ENCODE data around the gene TGFBR1. TPM values are rescaled to one million over a fixed set of nuclear protein-coding genes. Genes with fewer than 3 reads are reported as not detected.
"Not testable (repeated sequence)": the region's sequence is repeated elsewhere in the genome, so short reads cannot be mapped to it uniquely, and the experiment has no call there.

TGFBR1 gene
- total RNA-seq, 2 experiments from 2014 or later = 25.4 to 26.3 TPM

DNA sequence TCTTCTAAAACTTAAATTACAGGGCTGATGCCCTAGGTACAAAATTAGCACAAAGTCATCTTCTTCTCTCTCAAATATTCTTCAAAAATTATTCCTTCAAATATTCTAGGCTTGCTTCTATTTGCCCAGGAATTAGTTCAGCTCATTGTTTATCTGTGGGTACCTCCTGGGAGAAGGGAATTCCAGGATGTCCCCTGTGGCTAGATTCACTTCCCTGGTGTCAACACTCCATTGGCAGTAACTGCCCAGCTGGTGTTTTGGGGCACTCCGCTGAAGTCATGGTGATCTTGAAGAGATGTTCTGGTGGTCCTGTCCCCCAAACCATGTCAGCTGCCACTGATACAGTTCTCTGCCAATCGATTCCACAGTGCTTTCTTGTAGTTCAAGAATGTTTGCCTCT lies 26.2 kb upstream of the TGFBR1 start:
- H3K4me1 Mint-ChIP-seq (ENCODE audit: low read depth) = peaks cover 21% of the 10 kb centered on the region
- H3K27me3 Mint-ChIP-seq = no peaks in the 10 kb centered on the region
- CTCF ChIA-PET = interaction anchor here (1.1 kb wide), 1 partner anchor 81 kb away, joined by 3 read pairs; no protein-coding TSS in a partner anchor
- no peaks in the 10 kb centered on the region for H3K9me3 Mint-ChIP-seq
- DNase-seq = no peak
- H3K27ac Mint-ChIP-seq = no peak overlapping the region
- H3K36me3 Mint-ChIP-seq = no peaks in the 10 kb centered on the region
- POLR2A ChIA-PET = no interaction called here
- intact Hi-C loops (cut with micrococcal nuclease) = no loop called here
- H3K4me3 Mint-ChIP-seq = no peak overlapping the region

DNA sequence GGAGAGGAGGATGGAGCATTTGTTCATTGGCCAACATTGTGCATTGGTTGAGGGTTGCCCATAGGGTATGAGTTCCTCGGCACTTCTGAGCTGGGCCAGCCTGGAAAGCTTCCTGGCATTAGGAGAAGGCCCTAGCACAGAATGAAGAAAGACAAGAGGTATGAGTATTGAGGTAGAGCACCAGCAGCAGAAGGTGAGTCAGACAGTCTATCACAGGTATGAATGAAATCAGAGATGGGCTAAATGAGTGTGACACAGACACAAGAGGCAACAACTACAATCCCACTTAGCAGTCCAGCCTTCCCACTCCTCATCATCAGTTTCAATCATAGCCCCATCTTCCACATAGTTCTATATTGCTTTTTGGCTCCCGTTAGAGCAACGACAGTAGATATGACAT lies 25.4 kb upstream of the TGFBR1 start:
- Mint-ChIP-seq H3K4me3 (no peak overlapping the region), H3K4me1 (ENCODE audit: low read depth) (peaks cover 21% of the 10 kb centered on the region), H3K27me3 (no peaks in the 10 kb centered on the region), H3K27ac (no peak overlapping the region), H3K9me3 (no peaks in the 10 kb centered on the region), H3K36me3 (no peaks in the 10 kb centered on the region)
- ChIA-PET POLR2A (no interaction called here), CTCF (interaction anchor here (1.1 kb wide), 1 partner anchor 82 kb away, joined by 3 read pairs; no protein-coding TSS in a partner anchor)
- intact Hi-C loops (cut with micrococcal nuclease) = no loop called here
- DNase-seq = no peak

DNA sequence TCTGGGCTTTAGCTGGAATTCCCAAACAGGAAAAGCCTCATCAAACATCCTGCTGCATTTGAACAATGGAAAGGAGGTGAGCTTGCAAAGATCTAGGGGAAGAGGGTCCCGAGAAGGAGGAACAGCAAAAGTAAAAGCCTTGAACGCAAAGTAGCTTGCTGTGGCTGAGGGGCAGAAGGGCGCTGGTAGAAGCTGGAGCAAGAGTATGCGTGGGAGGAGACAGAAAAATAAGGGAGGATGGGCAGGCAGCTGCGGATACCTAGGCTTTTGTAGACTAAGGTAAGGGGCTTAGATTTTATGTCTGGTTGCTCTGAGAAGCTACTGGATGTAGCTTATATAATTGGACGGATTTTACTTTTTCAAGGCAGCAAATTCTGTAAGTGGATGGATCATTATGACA lies 21.9 kb upstream of the TGFBR1 start:
- H3K4me1 Mint-ChIP-seq (ENCODE audit: low read depth) = peaks cover 2% of the 10 kb centered on the region
- CTCF ChIA-PET = no interaction called here
- POLR2A ChIA-PET = interaction anchor here (1.0 kb wide), 1 partner anchor 25 kb away, joined by 3 read pairs; no protein-coding TSS in a partner anchor
- no peaks in the 10 kb centered on the region for H3K27me3 Mint-ChIP-seq
- H3K27ac Mint-ChIP-seq = no peak overlapping the region
- H3K36me3 Mint-ChIP-seq = no peaks in the 10 kb centered on the region
- H3K4me3 Mint-ChIP-seq = no peak overlapping the region
- no peak for DNase-seq
- intact Hi-C loops (cut with micrococcal nuclease) = no loop called here
- H3K9me3 Mint-ChIP-seq = no peaks in the 10 kb centered on the region

DNA sequence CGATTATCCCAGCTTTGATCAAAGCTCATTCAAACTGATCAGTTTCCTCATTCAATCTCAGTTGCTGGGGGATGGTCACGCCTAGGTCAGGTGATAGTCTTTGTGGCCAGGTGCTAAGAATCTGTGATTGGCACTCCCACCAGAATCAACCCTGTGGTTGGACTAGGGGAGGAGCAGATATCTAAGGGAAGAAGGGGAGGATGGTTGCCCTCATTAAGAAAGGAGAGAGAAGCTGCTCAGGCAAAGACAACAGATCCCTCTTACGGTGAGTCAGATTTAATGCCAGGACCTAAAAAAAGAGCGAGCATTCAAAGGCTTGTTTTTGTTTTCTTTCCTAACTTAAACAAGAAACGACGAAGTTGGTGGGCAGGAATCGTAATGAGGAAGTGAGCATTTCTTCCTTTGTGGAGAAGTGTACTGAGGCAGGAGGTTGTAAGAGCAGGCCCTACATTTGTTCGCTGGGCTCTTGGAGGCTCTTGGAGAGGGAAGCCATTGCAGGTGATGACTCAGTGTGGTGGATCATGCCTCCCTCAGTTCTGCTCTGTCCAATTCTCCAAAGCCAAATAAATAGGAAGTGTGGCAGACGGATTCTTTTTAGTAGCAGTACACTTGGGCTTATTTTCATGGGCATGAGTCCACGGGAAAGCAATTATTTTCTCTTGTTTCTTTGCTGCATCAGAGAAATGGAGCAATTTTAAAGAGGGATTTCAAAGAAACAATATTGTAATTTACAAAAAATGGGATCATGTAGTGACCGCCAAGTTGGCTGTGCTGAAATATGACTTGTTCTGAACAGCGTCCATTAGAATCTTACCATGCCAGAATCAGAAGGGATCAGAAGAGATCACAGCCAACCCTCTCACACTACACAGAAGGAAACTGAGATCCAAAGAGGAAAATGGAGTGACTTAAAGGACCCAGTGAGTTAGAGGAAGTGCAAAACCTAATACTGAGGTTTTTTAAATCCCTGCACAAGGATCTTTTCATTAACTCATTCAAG lies 18.7 kb upstream of the TGFBR1 start:
- H3K9me3 Mint-ChIP-seq = no peaks in the 10 kb centered on the region
- H3K4me1 Mint-ChIP-seq (ENCODE audit: low read depth) = peaks cover 2% of the 10 kb centered on the region
- POLR2A ChIA-PET = no interaction called here
- no peak for DNase-seq
- no peak overlapping the region for H3K4me3 Mint-ChIP-seq
- CTCF ChIA-PET = interaction anchor here (1.3 kb wide), 1 partner anchor 89 kb away, joined by 4 read pairs; no protein-coding TSS in a partner anchor
- intact Hi-C loops (cut with micrococcal nuclease) = no loop called here
- no peaks in the 10 kb centered on the region for H3K27me3 Mint-ChIP-seq
- no peak overlapping the region for H3K27ac Mint-ChIP-seq
- H3K36me3 Mint-ChIP-seq = no peaks in the 10 kb centered on the region

DNA sequence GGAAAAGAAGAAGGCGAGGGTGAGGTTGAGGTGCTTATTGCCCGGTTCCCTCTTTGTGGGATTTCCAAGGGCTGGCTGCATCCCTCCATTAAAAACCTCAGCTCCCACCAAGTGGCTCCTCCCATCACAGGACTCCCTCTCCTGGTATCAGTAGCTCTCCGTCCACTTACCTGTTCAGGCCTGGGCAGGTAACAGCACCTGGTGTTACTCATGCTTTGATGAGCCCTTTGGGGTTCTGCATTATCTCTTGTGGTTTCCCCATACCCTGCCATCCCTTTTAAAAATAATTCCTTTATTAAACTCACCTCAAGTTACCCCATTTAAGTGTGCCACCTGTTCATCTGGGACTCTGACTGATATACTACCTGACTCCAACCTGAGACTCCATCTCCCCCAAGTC lies 17.5 kb upstream of the TGFBR1 start:
- ChIA-PET POLR2A (no interaction called here), CTCF (no interaction called here)
- Mint-ChIP-seq H3K4me3 (no peak overlapping the region), H3K4me1 (ENCODE audit: low read depth) (peaks cover 11% of the 10 kb centered on the region), H3K27ac (no peak overlapping the region), H3K27me3 (no peaks in the 10 kb centered on the region), H3K36me3 (no peaks in the 10 kb centered on the region), H3K9me3 (no peaks in the 10 kb centered on the region)
- intact Hi-C loops (cut with micrococcal nuclease) = no loop called here
- no peak for DNase-seq

DNA sequence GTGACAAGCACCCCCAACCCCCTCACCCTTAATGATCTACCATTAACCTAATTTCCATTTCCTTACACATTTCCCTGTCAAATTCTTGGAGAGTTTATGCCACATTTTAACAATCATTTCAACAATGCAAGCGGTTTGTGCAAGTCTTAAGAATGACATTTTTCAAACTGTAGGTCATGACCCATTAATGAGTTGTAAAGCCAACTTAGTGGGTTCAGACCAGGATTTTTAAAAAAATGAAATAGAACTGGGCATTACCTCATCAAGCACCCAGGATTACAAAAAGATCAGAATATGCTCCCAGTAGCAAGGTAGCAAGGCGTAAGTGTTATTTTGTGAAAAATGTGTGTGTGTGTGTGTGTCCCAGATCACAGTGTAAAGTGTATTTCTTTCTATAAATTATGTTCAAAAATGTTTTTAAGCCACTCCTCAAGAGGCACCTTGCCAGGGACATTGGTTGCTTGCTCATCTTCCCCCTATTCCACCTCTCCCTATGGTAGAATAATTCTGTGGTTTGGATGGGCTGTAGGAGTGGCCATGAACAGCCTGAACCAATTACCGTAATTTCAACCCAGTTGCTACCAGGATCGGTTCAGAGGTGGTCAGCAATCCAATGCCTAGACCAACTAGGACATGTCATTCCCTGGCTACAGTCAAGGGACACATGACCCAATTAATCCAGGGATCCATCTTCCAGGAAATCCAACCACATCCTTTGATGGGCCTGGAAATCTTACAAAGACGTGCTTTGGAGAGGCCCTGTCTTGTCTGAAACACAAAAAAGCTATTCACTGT lies 14.4 kb upstream of the TGFBR1 start:
- H3K4me1 Mint-ChIP-seq (ENCODE audit: low read depth) = peaks cover 29% of the 10 kb centered on the region
- no peak overlapping the region for H3K4me3 Mint-ChIP-seq
- no peaks in the 10 kb centered on the region for H3K27me3 Mint-ChIP-seq
- no peaks in the 10 kb centered on the region for H3K36me3 Mint-ChIP-seq
- intact Hi-C loops (cut with micrococcal nuclease) = no loop called here
- POLR2A ChIA-PET = no interaction called here
- H3K9me3 Mint-ChIP-seq = no peaks in the 10 kb centered on the region
- DNase-seq = no peak
- no peak overlapping the region for H3K27ac Mint-ChIP-seq
- CTCF ChIA-PET = interaction anchor here (1.3 kb wide), 1 partner anchor 31 kb away, joined by 3 read pairs; no protein-coding TSS in a partner anchor

DNA sequence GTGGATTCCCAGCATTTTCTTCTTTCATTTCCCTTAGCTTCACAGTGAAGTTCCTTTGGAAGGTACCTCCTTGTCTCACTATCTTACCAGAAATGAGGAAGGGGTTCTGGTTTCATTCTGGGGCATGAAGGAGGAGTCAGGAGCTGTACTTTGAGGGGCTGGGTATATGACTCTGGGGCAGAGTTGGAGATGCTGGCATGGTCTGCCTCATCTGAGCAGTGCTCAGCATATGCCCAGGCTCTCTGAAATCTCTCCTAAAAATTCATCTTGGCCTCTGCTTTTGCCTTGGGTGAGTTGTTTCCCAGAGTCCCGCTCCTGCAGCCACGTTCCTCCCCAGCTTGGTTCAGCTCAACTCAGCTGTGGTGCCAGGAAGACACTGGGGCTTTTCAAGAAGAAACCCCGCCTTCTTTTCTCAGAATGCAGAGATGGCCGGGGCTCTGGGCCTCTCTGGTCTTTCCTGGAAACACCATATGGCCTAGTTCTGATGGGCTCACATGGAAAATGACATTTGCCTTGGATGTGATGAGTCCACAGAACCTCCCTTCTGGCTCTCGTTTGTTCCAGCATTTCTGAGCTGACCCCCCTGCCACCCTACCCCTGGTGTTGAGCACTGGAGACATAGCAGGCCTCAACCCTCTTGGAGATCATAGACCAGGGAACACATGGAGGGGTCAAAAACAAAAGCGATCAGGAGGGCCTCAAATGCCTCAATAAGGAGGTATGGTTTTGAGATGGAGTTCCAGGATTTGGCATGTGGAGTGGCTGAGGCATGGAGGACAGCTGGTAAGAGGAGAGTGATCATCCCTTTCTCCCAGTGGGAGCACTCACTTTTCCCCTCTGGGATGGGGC lies 12.0 kb upstream of the TGFBR1 start:
- Mint-ChIP-seq H3K27ac (peak overlapping the region; percentile 90), H3K36me3 (no peaks in the 10 kb centered on the region), H3K9me3 (no peaks in the 10 kb centered on the region), H3K4me3 (peak overlapping the region; percentile 27), H3K27me3 (no peaks in the 10 kb centered on the region), H3K4me1 (ENCODE audit: low read depth) (peaks cover 29% of the 10 kb centered on the region)
- ChIA-PET POLR2A (interaction anchor here (1.7 to 2.7 kb wide), 2 partner anchors 11 to 38 kb away, joined by 4 to 11 read pairs; partner anchors contain the start of gene TGFBR1), CTCF (interaction anchor here (1.0 to 1.9 kb wide), 5 partner anchors 11 to 94 kb away, joined by 3 to 7 read pairs (median 4); partner anchors contain the start of gene TGFBR1)
- DNase-seq = peak; percentile 74
- intact Hi-C loops (cut with micrococcal nuclease) = loop anchor here (1.0 kb wide), 2 partner anchors 11 to 36 kb away; no protein-coding TSS in a partner anchor

DNA sequence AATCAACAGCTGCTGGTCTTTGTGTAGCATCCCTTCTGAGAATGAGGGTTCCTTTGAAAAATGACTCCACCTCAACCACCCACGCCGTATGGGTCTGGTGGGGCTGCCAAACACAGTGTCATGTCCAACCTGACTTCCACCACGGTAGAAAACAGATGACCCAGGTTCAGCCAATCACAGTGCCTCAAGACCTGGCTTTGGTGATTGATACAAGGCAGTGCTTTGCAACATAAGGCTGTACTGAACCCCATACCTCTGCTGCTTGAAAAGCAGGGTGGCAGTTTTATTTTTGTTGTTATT lies 11.5 kb upstream of the TGFBR1 start:
- H3K27me3 Mint-ChIP-seq = no peaks in the 10 kb centered on the region
- intact Hi-C loops (cut with micrococcal nuclease) = loop anchor here (1.0 kb wide), 2 partner anchors 11 to 36 kb away; no protein-coding TSS in a partner anchor
- ChIA-PET POLR2A (interaction anchor here (1.7 to 2.7 kb wide), 2 partner anchors 11 to 38 kb away, joined by 4 to 11 read pairs; partner anchors contain the start of gene TGFBR1), CTCF (interaction anchor here (1.3 to 1.9 kb wide), 2 partner anchors 11 to 95 kb away, joined by 5 to 7 read pairs; partner anchors contain the start of gene TGFBR1)
- peaks cover 29% of the 10 kb centered on the region for H3K4me1 Mint-ChIP-seq (ENCODE audit: low read depth)
- DNase-seq = peak; percentile 74
- peak overlapping the region; percentile 90 for H3K27ac Mint-ChIP-seq
- peak overlapping the region; percentile 13 for H3K4me3 Mint-ChIP-seq
- no peaks in the 10 kb centered on the region for H3K9me3 Mint-ChIP-seq
- no peaks in the 10 kb centered on the region for H3K36me3 Mint-ChIP-seq

DNA sequence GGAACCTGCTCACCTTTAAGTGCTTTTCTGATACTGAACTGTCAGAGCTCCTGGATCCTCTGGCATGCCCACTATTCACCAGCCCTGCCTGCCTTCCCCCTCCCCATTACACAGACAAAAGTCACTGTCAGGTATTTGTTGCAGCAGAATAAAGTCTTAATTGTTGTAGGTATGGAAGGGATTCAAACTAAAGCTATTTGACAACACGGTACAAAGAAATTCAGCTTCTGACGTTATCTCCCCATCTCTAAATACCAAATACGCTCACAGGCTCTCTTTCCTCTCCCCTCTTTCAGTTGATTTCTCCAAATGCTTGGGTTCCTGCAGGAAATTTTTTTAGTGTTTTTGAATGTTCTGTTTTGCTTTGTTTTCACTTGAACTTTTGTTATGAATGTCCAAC lies 9.3 kb upstream of the TGFBR1 start:
- CTCF ChIA-PET = interaction anchor here (1.7 kb wide), 1 partner anchor 82 kb away, joined by 4 read pairs; no protein-coding TSS in a partner anchor
- Mint-ChIP-seq H3K27me3 (no peaks in the 10 kb centered on the region), H3K4me3 (no peak overlapping the region), H3K27ac (no peak overlapping the region), H3K9me3 (no peaks in the 10 kb centered on the region), H3K4me1 (ENCODE audit: low read depth) (peaks cover 29% of the 10 kb centered on the region), H3K36me3 (no peaks in the 10 kb centered on the region)
- POLR2A ChIA-PET = interaction anchor here (2.7 kb wide), 1 partner anchor 9 kb away, joined by 11 read pairs; the partner anchor contains the start of gene TGFBR1
- DNase-seq = no peak
- intact Hi-C loops (cut with micrococcal nuclease) = no loop called here

DNA sequence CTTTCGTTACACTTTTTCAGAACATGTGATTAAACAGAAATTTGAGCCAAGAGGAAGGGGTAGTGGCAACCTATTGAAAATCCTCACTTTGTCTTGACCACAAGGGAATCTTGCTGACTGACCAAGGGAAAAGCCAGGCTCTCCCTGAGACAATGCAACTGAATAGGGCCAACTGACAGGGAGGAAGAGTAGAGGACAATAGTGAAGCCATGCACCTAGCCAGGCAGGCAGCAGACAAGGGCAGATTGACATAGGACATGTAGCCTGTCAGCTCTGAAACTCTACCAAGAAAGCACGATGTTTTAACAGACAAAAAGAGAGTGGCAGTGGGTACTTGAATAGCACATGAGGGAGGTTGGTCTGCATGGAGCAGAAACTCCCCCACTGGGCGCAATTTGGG lies 8.5 kb upstream of the TGFBR1 start:
- POLR2A ChIA-PET = no interaction called here
- Mint-ChIP-seq H3K27me3 (no peaks in the 10 kb centered on the region), H3K4me1 (ENCODE audit: low read depth) (peaks cover 25% of the 10 kb centered on the region), H3K4me3 (no peak overlapping the region), H3K36me3 (no peaks in the 10 kb centered on the region), H3K9me3 (no peaks in the 10 kb centered on the region), H3K27ac (no peak overlapping the region)
- DNase-seq = no peak
- CTCF ChIA-PET = no interaction called here
- intact Hi-C loops (cut with micrococcal nuclease) = no loop called here

DNA sequence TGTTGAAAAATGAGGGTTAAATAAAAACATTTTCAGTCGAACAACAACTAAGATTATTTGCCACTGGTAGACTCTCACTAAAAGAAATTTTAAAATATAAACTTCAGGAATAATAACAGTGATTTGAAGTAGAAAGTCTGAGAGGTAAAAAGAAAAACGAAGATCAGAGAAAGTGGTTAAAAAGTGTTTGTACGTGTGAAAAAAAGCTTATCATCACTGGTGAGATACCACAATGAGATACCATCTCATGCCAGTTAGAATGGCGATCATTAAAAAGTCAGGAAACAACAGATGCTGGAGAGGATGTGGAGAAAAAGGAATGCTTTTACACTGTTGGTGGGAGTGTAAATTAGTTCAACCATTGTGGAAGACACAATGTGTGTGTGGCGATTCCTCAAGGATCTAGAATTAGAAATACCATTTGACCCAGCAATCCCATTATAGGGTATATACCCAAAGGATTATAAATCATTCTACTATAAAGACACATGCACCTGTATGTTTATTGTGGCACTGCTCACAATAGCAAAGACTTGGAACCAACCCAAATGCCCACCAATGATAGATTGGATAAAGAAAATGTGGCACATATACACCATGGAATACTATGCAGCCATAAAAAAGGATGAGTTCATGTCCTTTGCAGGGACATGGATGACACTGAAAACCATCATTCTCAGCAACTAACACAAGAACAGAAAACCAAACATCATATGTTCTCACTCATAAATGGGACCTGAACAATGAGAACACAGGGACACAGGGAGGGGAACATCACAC lies 4.9 kb upstream of the TGFBR1 start:
- CTCF ChIA-PET; H3K27ac Mint-ChIP-seq; H3K4me1 Mint-ChIP-seq (ENCODE audit: low read depth); H3K27me3 Mint-ChIP-seq; H3K4me3 Mint-ChIP-seq; H3K9me3 Mint-ChIP-seq; DNase-seq; H3K36me3 Mint-ChIP-seq; POLR2A ChIA-PET: not testable (repeated sequence)
- intact Hi-C loops (cut with micrococcal nuclease) = loop anchor here (10.0 kb wide), 1 partner anchor 295 kb away; the partner anchor contains the start of gene GALNT12

Data from activated CD4-positive, alpha-beta memory T cell treated with anti-CD3 and anti-CD28 coated beads for 36 hours (primary cell).